Body of pancreas (tissue), 4 donors: ENCODE results near the gene DLD.

ENCODE experiments used
- POLR2A ChIP-seq, 3 donors: fragments of 450-650 bp; IDR thresholded peaks; one replicate each; pipeline ENCODE4 v1.6.1; 2016; ENCODE audit warnings: antibody characterized with exemption in 3 of 3, mild to moderate bottlenecking in 2 of 3
- TF ChIP-seq, protein P1 (sequence below), 7 experiments: fragments of 450-650 bp in 4 of 7; fragments of 200-600 bp in 3 of 7; sonication (generic) in 3 of 7; IDR thresholded peaks; one replicate each; pipeline ENCODE4 v1.5.1; 2016 to 2019; ENCODE audit warnings: antibody characterized with exemption in 7 of 7

- TF ChIP-seq, protein P1, sequence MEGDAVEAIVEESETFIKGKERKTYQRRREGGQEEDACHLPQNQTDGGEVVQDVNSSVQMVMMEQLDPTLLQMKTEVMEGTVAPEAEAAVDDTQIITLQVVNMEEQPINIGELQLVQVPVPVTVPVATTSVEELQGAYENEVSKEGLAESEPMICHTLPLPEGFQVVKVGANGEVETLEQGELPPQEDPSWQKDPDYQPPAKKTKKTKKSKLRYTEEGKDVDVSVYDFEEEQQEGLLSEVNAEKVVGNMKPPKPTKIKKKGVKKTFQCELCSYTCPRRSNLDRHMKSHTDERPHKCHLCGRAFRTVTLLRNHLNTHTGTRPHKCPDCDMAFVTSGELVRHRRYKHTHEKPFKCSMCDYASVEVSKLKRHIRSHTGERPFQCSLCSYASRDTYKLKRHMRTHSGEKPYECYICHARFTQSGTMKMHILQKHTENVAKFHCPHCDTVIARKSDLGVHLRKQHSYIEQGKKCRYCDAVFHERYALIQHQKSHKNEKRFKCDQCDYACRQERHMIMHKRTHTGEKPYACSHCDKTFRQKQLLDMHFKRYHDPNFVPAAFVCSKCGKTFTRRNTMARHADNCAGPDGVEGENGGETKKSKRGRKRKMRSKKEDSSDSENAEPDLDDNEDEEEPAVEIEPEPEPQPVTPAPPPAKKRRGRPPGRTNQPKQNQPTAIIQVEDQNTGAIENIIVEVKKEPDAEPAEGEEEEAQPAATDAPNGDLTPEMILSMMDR (IDR thresholded peaks at IDR 0.05) = no peak
- no peak for TF ChIP-seq POLR2A (IDR thresholded peaks at IDR 0.05)
Measured at GRCh38 chr7:107939573-107940489, 48.8 kb downstream of the DLD start.
